IMR-90 (cell line): ENCODE results near the gene IL17B. TPM values are rescaled to one million over a fixed set of nuclear protein-coding genes. Genes with fewer than 3 reads are reported as not detected.

Experiments
- ATAC-seq: fragments of 200-7000 bp; cut with Tn5 transposase; 2 replicates; pipeline ENCODE4 v1.9.1; 2020; ENCODE audit warnings: low read depth, mild to moderate bottlenecking, moderate library complexity
- BruUV-seq: library from RNA; stranded (reverse); fragments of 400-500 nt; replicated peaks from 2 replicates; lab custom pipeline; 2021; lab: Mats Ljungman, UMichigan
- CTCF ChIA-PET: fragments of 300-600 bp; formaldehyde crosslinking; extraction: SDS; loops from one replicate; lab custom pipeline; 2021; ENCODE audit warnings: antibody characterized with exemption; lab: Yijun Ruan, JAX
- POLR2A ChIA-PET: fragments of 300-600 bp; sonication (Branson Sonifier 250); formaldehyde crosslinking; loops from one replicate; lab custom pipeline; 2022; ENCODE audit warnings: antibody characterized with exemption; ENCODE audit not compliant: unreplicated experiment; lab: Charles Lee
- DNase-seq: peaks from one replicate; pipeline ENCODE4 v3.0.0; 2013
- H2AFZ ChIP-seq: replicated peaks from 2 replicates; pipeline ENCODE3; 2013; ENCODE audit warnings: low read length, mild to moderate bottlenecking; ENCODE audit not compliant: poor library complexity
- H2AK5ac ChIP-seq: 2 replicates; pipeline ENCODE4 v1.6.1; 2013; ENCODE audit warnings: low read depth, low read length, inconsistent platforms
- H2AK9ac ChIP-seq: replicated peaks from 2 replicates; pipeline ENCODE3; 2013; ENCODE audit warnings: mild to moderate bottlenecking, low read depth, low read length, moderate library complexity; ENCODE audit not compliant: poor library complexity
- H2BK120ac ChIP-seq: 2 replicates; pipeline ENCODE4 v1.6.1; 2013; ENCODE audit warnings: low read depth, low read length, inconsistent platforms
- H2BK15ac ChIP-seq: 3 replicates; pipeline ENCODE4 v1.6.1; 2013; ENCODE audit warnings: low read depth, low read length, inconsistent platforms
- H2BK20ac ChIP-seq: 2 replicates; pipeline ENCODE4 v1.6.1; 2013; ENCODE audit warnings: low read depth, mild to moderate bottlenecking, inconsistent platforms, low read length, moderate library complexity
- H2BK5ac ChIP-seq: 2 replicates; pipeline ENCODE4 v1.6.1; 2013; ENCODE audit warnings: mild to moderate bottlenecking, low read depth, low read length, inconsistent platforms; ENCODE audit not compliant: poor library complexity, severe bottlenecking
- H3K14ac ChIP-seq: replicated peaks from 2 replicates; pipeline ENCODE4 v1.6.1; 2013; ENCODE audit warnings: low read depth, low read length, inconsistent platforms
- H3K18ac ChIP-seq: 2 replicates; pipeline ENCODE4 v1.6.1; 2013; ENCODE audit warnings: low read depth, low read length, control low read depth
- H3K23ac ChIP-seq: 2 replicates; pipeline ENCODE4 v1.6.1; 2013; ENCODE audit warnings: low read depth, low read length, inconsistent platforms
- H3K27ac ChIP-seq: 2 replicates; pipeline ENCODE4 v1.5.1; 2013; ENCODE audit warnings: mild to moderate bottlenecking, control low read depth, low read length; ENCODE audit not compliant: insufficient read depth
- H3K27me3 ChIP-seq: 2 replicates; pipeline ENCODE4 v1.6.1; 2013; ENCODE audit warnings: low read length; ENCODE audit not compliant: control insufficient read depth, insufficient read depth
- H3K36me3 ChIP-seq: 2 replicates; pipeline ENCODE4 v1.6.1; 2013; ENCODE audit warnings: low read length, mixed read lengths; ENCODE audit not compliant: control insufficient read depth, insufficient read depth
- H3K4ac ChIP-seq: 2 replicates; pipeline ENCODE4 v1.6.1; 2013; ENCODE audit warnings: low read depth, low read length, inconsistent platforms
- H3K4me1 ChIP-seq: 2 replicates; pipeline ENCODE4 v1.6.1; 2013; ENCODE audit warnings: low read length, mixed read lengths; ENCODE audit not compliant: control insufficient read depth, insufficient read depth
- H3K4me2 ChIP-seq: 2 replicates; pipeline ENCODE4 v1.6.1; 2013; ENCODE audit warnings: low read depth, mild to moderate bottlenecking, control low read depth, low read length, moderate library complexity
- H3K4me3 ChIP-seq: 2 replicates; pipeline ENCODE4 v1.5.1; 2013; ENCODE audit warnings: low read depth, mild to moderate bottlenecking, control low read depth, low read length, moderate library complexity; ENCODE audit not compliant: insufficient read depth
- H3K56ac ChIP-seq: 2 replicates; pipeline ENCODE4 v1.6.1; 2013; ENCODE audit warnings: low read length, inconsistent platforms; ENCODE audit not compliant: insufficient read depth; ENCODE audit errors: extremely low read depth
- H3K79me1 ChIP-seq, 2 experiments: 2 replicates each; pipeline ENCODE4 v1.6.1; 2013; ENCODE audit warnings: low read length in 2 of 2, inconsistent platforms in 1 of 2, low read depth in 1 of 2
- H3K9ac ChIP-seq: 2 replicates; pipeline ENCODE4 v1.6.1; 2013; ENCODE audit warnings: low read depth, low read length, control low read depth
- H3K9me1 ChIP-seq: 2 replicates; pipeline ENCODE4 v1.6.1; 2013; ENCODE audit warnings: low read length, inconsistent platforms; ENCODE audit not compliant: insufficient read depth
- H3K9me3 ChIP-seq: 2 replicates; pipeline ENCODE4 v1.6.1; 2013; ENCODE audit warnings: low read length; ENCODE audit not compliant: control insufficient read depth, insufficient read depth
- H4K20me1 ChIP-seq: 2 replicates; pipeline ENCODE4 v1.6.1; 2013; ENCODE audit warnings: low read length, inconsistent platforms; ENCODE audit not compliant: insufficient read depth
- H4K5ac ChIP-seq: 2 replicates; pipeline ENCODE4 v1.6.1; 2013; ENCODE audit warnings: mild to moderate bottlenecking, low read depth, low read length, control low read depth
- H4K8ac ChIP-seq, 2 experiments: 2 replicates each; pipeline ENCODE4 v1.6.1; 2013; ENCODE audit warnings: low read depth in 2 of 2, low read length in 2 of 2, control low read depth in 1 of 2, inconsistent platforms in 1 of 2
- H4K91ac ChIP-seq: 2 replicates; pipeline ENCODE4 v1.6.1; 2013; ENCODE audit warnings: low read depth, low read length, inconsistent platforms; ENCODE audit not compliant: insufficient read depth
- CHD1 ChIP-seq: IDR thresholded peaks from 2 replicates; pipeline ENCODE4 v1.6.1; 2012; ENCODE audit warnings: low read depth, low read length, improper control_type of control experiment
- FOS ChIP-seq: fragments of 150-350 bp; IDR thresholded peaks from 2 replicates; pipeline ENCODE4 v1.6.1; 2016; ENCODE audit warnings: low read depth, low read length
- MAFK ChIP-seq: IDR thresholded peaks from 2 replicates; pipeline ENCODE4 v1.6.1; 2012; ENCODE audit warnings: low read depth, low read length, improper control_type of control experiment
- NFE2L2 ChIP-seq: fragments of 150-350 bp; IDR thresholded peaks from 2 replicates; pipeline ENCODE4 v1.6.1; 2016; ENCODE audit warnings: low read depth, mild to moderate bottlenecking, low read length
- POLR2A ChIP-seq: IDR thresholded peaks from 2 replicates; pipeline ENCODE4 v1.6.1; 2012; ENCODE audit warnings: mild to moderate bottlenecking, low read depth, low read length
- RAD21 ChIP-seq: IDR thresholded peaks from 2 replicates; pipeline ENCODE4 v1.6.1; 2012; ENCODE audit warnings: low read length, improper control_type of control experiment
- RCOR1 ChIP-seq: IDR thresholded peaks from 2 replicates; pipeline ENCODE4 v1.6.1; 2012; ENCODE audit warnings: mild to moderate bottlenecking, low read length, improper control_type of control experiment; ENCODE audit not compliant: insufficient replicate concordance
- WGBS, 2 experiments: methylation state at CpG; one replicate each; pipeline versions ENCODE4 v1.1.5 to v1.1.7; 2013; ENCODE audit warnings: missing lambda C conversion rate in 2 of 2; ENCODE audit not compliant: insufficient read length in 1 of 2; ENCODE audit errors: extremely low coverage in 2 of 2; 5-methylcytosine and 5-hydroxymethylcytosine counted together
- dilution Hi-C: fragments of 300-500 bp; cut with HindIII; formaldehyde crosslinking; loops from one replicate; pipeline ENCODE4 v1.14.3; 2018; ENCODE audit warnings: low sequenced_read_pairs; ENCODE audit not compliant: unreplicated experiment
- in situ Hi-C: fragments of 300-500 bp; cut with MboI; formaldehyde crosslinking; loops from 3 replicates; pipeline ENCODE4 v1.14.3; 2019; ENCODE audit warnings: low sequenced_read_pairs, inconsistent platforms, mixed read lengths
- intact Hi-C: fragments of 100-400 bp; cut with micrococcal nuclease; formaldehyde crosslinking; loops from 2 replicates; pipeline ENCODE4 v1.10.0; 2022
- polyA plus RNA-seq, 3 experiments: library from polyadenylated mRNA; depleted of rRNA; stranded (reverse); fragments of >200 nt; gene quantifications; 2 replicates each; pipeline ENCODE4 v1.2.3, GENCODE V29; 2012; ENCODE audit warnings: low replicate concordance in 1 of 3
- total RNA-seq: library from RNA; depleted of rRNA; stranded (reverse); fragments of >200 nt; gene quantifications from 2 replicates; pipeline ENCODE4 v1.2.3, GENCODE V29; 2012
- TF ChIP-seq, protein P1 (sequence below): conservative IDR thresholded peaks from 2 replicates; pipeline ENCODE4 v1.5.1; 2012; ENCODE audit warnings: mild to moderate bottlenecking, low read depth, low read length, improper control_type of control experiment

IL17B gene
- total and polyA plus RNA-seq, 2 of the 4 experiments (the other 2 are of a cell fraction) = 0.31 TPM; not detected in 1

DNA sequence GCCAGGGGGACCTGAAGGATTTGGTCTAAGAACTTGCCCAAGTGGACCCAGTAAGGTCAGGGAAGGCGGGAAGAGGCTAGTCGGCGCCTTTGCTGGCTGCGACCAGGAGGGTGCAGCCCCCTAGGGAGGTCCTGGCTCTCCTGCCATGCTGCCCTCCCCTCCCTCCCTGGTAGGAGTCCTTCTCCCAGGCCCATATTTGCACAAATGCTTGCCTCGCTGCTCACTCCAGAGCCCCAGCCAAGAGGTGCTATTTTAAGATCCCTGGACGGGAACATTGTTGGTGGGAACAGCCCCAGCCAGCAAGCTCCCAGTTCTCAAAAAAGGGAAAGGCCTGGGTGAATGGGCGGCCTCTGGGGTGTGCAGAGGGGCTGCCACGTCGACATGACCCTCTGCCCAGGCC lies 4.3 kb upstream of the IL17B start:
- Histone ChIP-seq H2AK5ac (peak overlapping the region; percentile 61; the same call in 1 of the 2 replicates), H4K8ac (peak overlapping the region in 1 of 2 experiments; percentile 2; a peak in 1 of 4 replicates), H3K4ac (peak overlapping the region; percentile 1; the same call in 1 of the 2 replicates), H3K36me3 (no peaks in the 10 kb centered on the region), H3K27ac (no peak overlapping the region), H3K4me3 (no peak overlapping the region), H3K18ac (no peak overlapping the region), H3K9ac (no peak overlapping the region), H3K27me3 (no peaks in the 10 kb centered on the region), H3K4me2 (no peak overlapping the region), H4K20me1 (no peaks in the 10 kb centered on the region; the same call in 1 of the 2 replicates), H3K4me1 (peaks cover 29% of the 10 kb centered on the region), H2BK5ac (no peak overlapping the region), H2BK15ac (no peak overlapping the region; the same call in 2 of the 3 replicates), H2BK20ac (no peak overlapping the region), H3K14ac (no peak overlapping the region), H2AFZ (no peak overlapping the region), H3K56ac (no peak overlapping the region), H3K9me1 (peaks cover 9% of the 10 kb centered on the region; the same call in 1 of the 2 replicates), H4K91ac (peak overlapping the region; percentile 32; the same call in 1 of the 2 replicates), H2BK120ac (no peak overlapping the region; the same call in 1 of the 2 replicates), H2AK9ac (no peak overlapping the region), H3K79me1 (peaks cover 5 to 11% of the 10 kb centered on the region in 2 experiments; a peak in 1 of 4 replicates), H3K9me3 (peaks cover under 1% of the 10 kb centered on the region; the same call in 1 of the 2 replicates), H3K23ac (no peak overlapping the region), H4K5ac (no peak overlapping the region)
- dilution Hi-C loops (no loop called here), intact Hi-C loops (loop anchor here (2.0 kb wide), 1 partner anchor 235 kb away; no protein-coding TSS in a partner anchor), in situ Hi-C loops (no loop called here)
- 60% methylated on average over 2 of the region's 9 CpGs; no CpG with 5 or more reads in 1 of the 2 experiments for WGBS, 2 experiments
- BruUV-seq = no TSS peak
- TF ChIP-seq RCOR1 (no peak), FOS (no peak), NFE2L2 (no peak), RAD21 (no peak), CHD1 (no peak), MAFK (no peak), POLR2A (no peak)
- TF ChIP-seq, protein P1, sequence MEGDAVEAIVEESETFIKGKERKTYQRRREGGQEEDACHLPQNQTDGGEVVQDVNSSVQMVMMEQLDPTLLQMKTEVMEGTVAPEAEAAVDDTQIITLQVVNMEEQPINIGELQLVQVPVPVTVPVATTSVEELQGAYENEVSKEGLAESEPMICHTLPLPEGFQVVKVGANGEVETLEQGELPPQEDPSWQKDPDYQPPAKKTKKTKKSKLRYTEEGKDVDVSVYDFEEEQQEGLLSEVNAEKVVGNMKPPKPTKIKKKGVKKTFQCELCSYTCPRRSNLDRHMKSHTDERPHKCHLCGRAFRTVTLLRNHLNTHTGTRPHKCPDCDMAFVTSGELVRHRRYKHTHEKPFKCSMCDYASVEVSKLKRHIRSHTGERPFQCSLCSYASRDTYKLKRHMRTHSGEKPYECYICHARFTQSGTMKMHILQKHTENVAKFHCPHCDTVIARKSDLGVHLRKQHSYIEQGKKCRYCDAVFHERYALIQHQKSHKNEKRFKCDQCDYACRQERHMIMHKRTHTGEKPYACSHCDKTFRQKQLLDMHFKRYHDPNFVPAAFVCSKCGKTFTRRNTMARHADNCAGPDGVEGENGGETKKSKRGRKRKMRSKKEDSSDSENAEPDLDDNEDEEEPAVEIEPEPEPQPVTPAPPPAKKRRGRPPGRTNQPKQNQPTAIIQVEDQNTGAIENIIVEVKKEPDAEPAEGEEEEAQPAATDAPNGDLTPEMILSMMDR = no peak
- CTCF ChIA-PET = no interaction called here
- no peak for DNase-seq
- POLR2A ChIA-PET = interaction anchor here (1.0 kb wide), 1 partner anchor 49 kb away, joined by 3 read pairs; no protein-coding TSS in a partner anchor
- no peak for ATAC-seq
